IMR-90 (cell line): ENCODE data around the gene PSMD8. TPM values are rescaled to one million over a fixed set of nuclear protein-coding genes. Genes with fewer than 3 reads are reported as not detected.
A peak's percentile ranks its signal among the peaks of the same experiment; 100 is the strongest.

Experiments used
- ATAC-seq: fragments of 200-7000 bp; cut with Tn5 transposase; 2 replicates; pipeline ENCODE4 v1.9.1; 2020; ENCODE audit warnings: low read depth, mild to moderate bottlenecking, moderate library complexity
- BruUV-seq: library from RNA; stranded (reverse); fragments of 400-500 nt; replicated peaks from 2 replicates; lab custom pipeline; 2021; lab: Mats Ljungman, UMichigan
- CTCF ChIA-PET: fragments of 300-600 bp; formaldehyde crosslinking; extraction: SDS; loops from one replicate; lab custom pipeline; 2021; ENCODE audit warnings: antibody characterized with exemption; lab: Yijun Ruan, JAX
- POLR2A ChIA-PET: fragments of 300-600 bp; sonication (Branson Sonifier 250); formaldehyde crosslinking; loops from one replicate; lab custom pipeline; 2022; ENCODE audit warnings: antibody characterized with exemption; ENCODE audit not compliant: unreplicated experiment; lab: Charles Lee
- DNase-seq: peaks from one replicate; pipeline ENCODE4 v3.0.0; 2013
- H2AFZ ChIP-seq: replicated peaks from 2 replicates; pipeline ENCODE3; 2013; ENCODE audit warnings: low read length, mild to moderate bottlenecking; ENCODE audit not compliant: poor library complexity
- H2AK5ac ChIP-seq: 2 replicates; pipeline ENCODE4 v1.6.1; 2013; ENCODE audit warnings: low read depth, low read length, inconsistent platforms
- H2AK9ac ChIP-seq: replicated peaks from 2 replicates; pipeline ENCODE3; 2013; ENCODE audit warnings: mild to moderate bottlenecking, low read depth, low read length, moderate library complexity; ENCODE audit not compliant: poor library complexity
- H2BK120ac ChIP-seq: 2 replicates; pipeline ENCODE4 v1.6.1; 2013; ENCODE audit warnings: low read depth, low read length, inconsistent platforms
- H2BK15ac ChIP-seq: 3 replicates; pipeline ENCODE4 v1.6.1; 2013; ENCODE audit warnings: low read depth, low read length, inconsistent platforms
- H2BK20ac ChIP-seq: 2 replicates; pipeline ENCODE4 v1.6.1; 2013; ENCODE audit warnings: low read depth, mild to moderate bottlenecking, inconsistent platforms, low read length, moderate library complexity
- H2BK5ac ChIP-seq: 2 replicates; pipeline ENCODE4 v1.6.1; 2013; ENCODE audit warnings: mild to moderate bottlenecking, low read depth, low read length, inconsistent platforms; ENCODE audit not compliant: poor library complexity, severe bottlenecking
- H3K14ac ChIP-seq: replicated peaks from 2 replicates; pipeline ENCODE4 v1.6.1; 2013; ENCODE audit warnings: low read depth, low read length, inconsistent platforms
- H3K18ac ChIP-seq: 2 replicates; pipeline ENCODE4 v1.6.1; 2013; ENCODE audit warnings: low read depth, low read length, control low read depth
- H3K23ac ChIP-seq: 2 replicates; pipeline ENCODE4 v1.6.1; 2013; ENCODE audit warnings: low read depth, low read length, inconsistent platforms
- H3K27ac ChIP-seq: 2 replicates; pipeline ENCODE4 v1.5.1; 2013; ENCODE audit warnings: mild to moderate bottlenecking, control low read depth, low read length; ENCODE audit not compliant: insufficient read depth
- H3K27me3 ChIP-seq: 2 replicates; pipeline ENCODE4 v1.6.1; 2013; ENCODE audit warnings: low read length; ENCODE audit not compliant: control insufficient read depth, insufficient read depth
- H3K36me3 ChIP-seq: 2 replicates; pipeline ENCODE4 v1.6.1; 2013; ENCODE audit warnings: low read length, mixed read lengths; ENCODE audit not compliant: control insufficient read depth, insufficient read depth
- H3K4ac ChIP-seq: 2 replicates; pipeline ENCODE4 v1.6.1; 2013; ENCODE audit warnings: low read depth, low read length, inconsistent platforms
- H3K4me1 ChIP-seq: 2 replicates; pipeline ENCODE4 v1.6.1; 2013; ENCODE audit warnings: low read length, mixed read lengths; ENCODE audit not compliant: control insufficient read depth, insufficient read depth
- H3K4me2 ChIP-seq: 2 replicates; pipeline ENCODE4 v1.6.1; 2013; ENCODE audit warnings: low read depth, mild to moderate bottlenecking, control low read depth, low read length, moderate library complexity
- H3K4me3 ChIP-seq: 2 replicates; pipeline ENCODE4 v1.5.1; 2013; ENCODE audit warnings: low read depth, mild to moderate bottlenecking, control low read depth, low read length, moderate library complexity; ENCODE audit not compliant: insufficient read depth
- H3K56ac ChIP-seq: 2 replicates; pipeline ENCODE4 v1.6.1; 2013; ENCODE audit warnings: low read length, inconsistent platforms; ENCODE audit not compliant: insufficient read depth; ENCODE audit errors: extremely low read depth
- H3K79me1 ChIP-seq, 2 experiments: 2 replicates each; pipeline ENCODE4 v1.6.1; 2013; ENCODE audit warnings: low read length in 2 of 2, inconsistent platforms in 1 of 2, low read depth in 1 of 2
- H3K9ac ChIP-seq: 2 replicates; pipeline ENCODE4 v1.6.1; 2013; ENCODE audit warnings: low read depth, low read length, control low read depth
- H3K9me1 ChIP-seq: 2 replicates; pipeline ENCODE4 v1.6.1; 2013; ENCODE audit warnings: low read length, inconsistent platforms; ENCODE audit not compliant: insufficient read depth
- H3K9me3 ChIP-seq: 2 replicates; pipeline ENCODE4 v1.6.1; 2013; ENCODE audit warnings: low read length; ENCODE audit not compliant: control insufficient read depth, insufficient read depth
- H4K20me1 ChIP-seq: 2 replicates; pipeline ENCODE4 v1.6.1; 2013; ENCODE audit warnings: low read length, inconsistent platforms; ENCODE audit not compliant: insufficient read depth
- H4K5ac ChIP-seq: 2 replicates; pipeline ENCODE4 v1.6.1; 2013; ENCODE audit warnings: mild to moderate bottlenecking, low read depth, low read length, control low read depth
- H4K8ac ChIP-seq, 2 experiments: 2 replicates each; pipeline ENCODE4 v1.6.1; 2013; ENCODE audit warnings: low read depth in 2 of 2, low read length in 2 of 2, control low read depth in 1 of 2, inconsistent platforms in 1 of 2
- H4K91ac ChIP-seq: 2 replicates; pipeline ENCODE4 v1.6.1; 2013; ENCODE audit warnings: low read depth, low read length, inconsistent platforms; ENCODE audit not compliant: insufficient read depth
- ELK1 ChIP-seq: fragments of 150-350 bp; IDR thresholded peaks from 2 replicates; pipeline ENCODE4 v1.6.1; 2016; ENCODE audit warnings: low read depth, mild to moderate bottlenecking, low read length, moderate library complexity, borderline replicate concordance
- MAFK ChIP-seq: IDR thresholded peaks from 2 replicates; pipeline ENCODE4 v1.6.1; 2012; ENCODE audit warnings: low read depth, low read length, improper control_type of control experiment
- SMC3 ChIP-seq: fragments of 150-350 bp; IDR thresholded peaks from 2 replicates; pipeline ENCODE4 v1.6.1; 2016; ENCODE audit warnings: low read depth, mild to moderate bottlenecking, antibody characterized with exemption, low read length, moderate library complexity
- WGBS, 2 experiments: methylation state at CpG; one replicate each; pipeline versions ENCODE4 v1.1.5 to v1.1.7; 2013; ENCODE audit warnings: missing lambda C conversion rate in 2 of 2; ENCODE audit not compliant: insufficient read length in 1 of 2; ENCODE audit errors: extremely low coverage in 2 of 2; 5-methylcytosine and 5-hydroxymethylcytosine counted together
- dilution Hi-C: fragments of 300-500 bp; cut with HindIII; formaldehyde crosslinking; loops from one replicate; pipeline ENCODE4 v1.14.3; 2018; ENCODE audit warnings: low sequenced_read_pairs; ENCODE audit not compliant: unreplicated experiment
- in situ Hi-C: fragments of 300-500 bp; cut with MboI; formaldehyde crosslinking; loops from 3 replicates; pipeline ENCODE4 v1.14.3; 2019; ENCODE audit warnings: low sequenced_read_pairs, inconsistent platforms, mixed read lengths
- intact Hi-C: fragments of 100-400 bp; cut with micrococcal nuclease; formaldehyde crosslinking; loops from 2 replicates; pipeline ENCODE4 v1.10.0; 2022
- polyA plus RNA-seq, 3 experiments: library from polyadenylated mRNA; depleted of rRNA; stranded (reverse); fragments of >200 nt; gene quantifications; 2 replicates each; pipeline ENCODE4 v1.2.3, GENCODE V29; 2012; ENCODE audit warnings: low replicate concordance in 1 of 3
- total RNA-seq: library from RNA; depleted of rRNA; stranded (reverse); fragments of >200 nt; gene quantifications from 2 replicates; pipeline ENCODE4 v1.2.3, GENCODE V29; 2012

Gene PSMD8
- total and polyA plus RNA-seq, 2 of the 4 experiments (the other 2 are of a cell fraction), result 475 to 644 TPM

GRCh38 chr19:38360839-38361631, 13.3 kb upstream of the PSMD8 start:
- ChIA-PET CTCF (interaction anchor here (0.6 kb wide), 1 partner anchor 30 kb away, joined by 4 read pairs; no protein-coding TSS in a partner anchor), POLR2A (interaction anchor here (0.6 kb wide), 1 partner anchor 27 kb away, joined by 4 read pairs; no protein-coding TSS in a partner anchor)
- no peak overlapping the region for H2BK15ac ChIP-seq
- no peak overlapping the region for H3K23ac ChIP-seq
- peak overlapping the region; percentile 85 for H3K4me2 ChIP-seq
- H3K14ac ChIP-seq, result no peak overlapping the region
- H3K9me3 ChIP-seq, result no peaks in the 10 kb centered on the region
- no peak overlapping the region for H2AK5ac ChIP-seq
- no peaks in the 10 kb centered on the region for H3K36me3 ChIP-seq
- H3K27me3 ChIP-seq, result peaks cover 44% of the 10 kb centered on the region
- no peaks in the 10 kb centered on the region for H3K4me1 ChIP-seq
- DNase-seq (no peak), ATAC-seq (peak; percentile 1; the same call in 1 of the 2 replicates)
- BruUV-seq, result no TSS peak
- TF ChIP-seq ELK1, result no peak
- TF ChIP-seq SMC3, result no peak
- TF ChIP-seq MAFK, result no peak
- peak overlapping the region; percentile 66 for H3K4me3 ChIP-seq
- no peaks in the 10 kb centered on the region for H3K79me1 ChIP-seq
- 0 out of 2 replicates have a peak, but pooled peaks cover 3% of the 10 kb centered on the region for H4K20me1 ChIP-seq
- H2AFZ ChIP-seq, result peak overlapping the region; percentile 98
- no peak overlapping the region for H3K18ac ChIP-seq
- dilution Hi-C loops (no loop called here), intact Hi-C loops (no loop called here), in situ Hi-C loops (no loop called here)
- H2BK120ac ChIP-seq, result no peak overlapping the region
- H4K91ac ChIP-seq, result no peak overlapping the region
- no peak overlapping the region for H3K27ac ChIP-seq
- no peak overlapping the region for H2BK20ac ChIP-seq
- no peak overlapping the region for H3K4ac ChIP-seq
- H4K5ac ChIP-seq, result no peak overlapping the region
- H4K8ac ChIP-seq, result no peak overlapping the region
- H3K9me1 ChIP-seq, result no peaks in the 10 kb centered on the region
- H2BK5ac ChIP-seq, result no peak overlapping the region
- H2AK9ac ChIP-seq, result no peak overlapping the region
- H3K56ac ChIP-seq, result no peak overlapping the region
- 31% methylated on average over 16 of the region's 23 CpGs; no CpG with 5 or more reads in 1 of the 2 experiments for WGBS, 2 experiments
- no peak overlapping the region for H3K9ac ChIP-seq
